Measurements from ENCODE around the gene TSHZ1. TPM values are rescaled to one million over a fixed set of nuclear protein-coding genes. Genes with fewer than 3 reads are reported as not detected.

Gene TSHZ1
- total RNA-seq, 1 donor from 2014 or later, result 4.8 TPM

DNA sequence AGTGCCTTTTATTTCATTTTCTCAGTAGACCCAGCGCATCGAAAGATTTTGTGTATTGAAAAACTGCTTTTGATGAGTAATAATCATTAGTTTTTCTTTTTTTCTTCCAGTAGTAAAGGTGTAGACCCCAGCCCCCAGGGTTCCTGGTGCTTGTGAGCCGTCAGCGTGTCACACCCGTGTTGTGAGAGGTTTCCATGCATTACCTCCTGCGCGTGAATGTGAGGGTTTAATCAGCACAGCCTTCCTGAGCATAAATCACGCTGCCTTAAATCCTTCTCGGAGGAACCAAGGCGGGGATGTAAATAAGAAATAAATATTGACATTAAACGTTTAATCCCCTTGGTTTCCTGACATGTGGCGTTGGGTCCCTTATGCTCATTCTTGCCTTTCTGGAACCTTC is 24.3 kb downstream of the TSHZ1 start:
- Histone ChIP-seq H3K4me3 (ENCODE audit: low read depth, low read length) (no peak overlapping the region), H3K36me3 (ENCODE audit: control insufficient read depth, insufficient read depth, low read length) (no peaks in the 10 kb centered on the region), H3K27me3 (ENCODE audit: control insufficient read depth, insufficient read depth, low read length) (no peaks in the 10 kb centered on the region)
- TF ChIP-seq, protein P1, sequence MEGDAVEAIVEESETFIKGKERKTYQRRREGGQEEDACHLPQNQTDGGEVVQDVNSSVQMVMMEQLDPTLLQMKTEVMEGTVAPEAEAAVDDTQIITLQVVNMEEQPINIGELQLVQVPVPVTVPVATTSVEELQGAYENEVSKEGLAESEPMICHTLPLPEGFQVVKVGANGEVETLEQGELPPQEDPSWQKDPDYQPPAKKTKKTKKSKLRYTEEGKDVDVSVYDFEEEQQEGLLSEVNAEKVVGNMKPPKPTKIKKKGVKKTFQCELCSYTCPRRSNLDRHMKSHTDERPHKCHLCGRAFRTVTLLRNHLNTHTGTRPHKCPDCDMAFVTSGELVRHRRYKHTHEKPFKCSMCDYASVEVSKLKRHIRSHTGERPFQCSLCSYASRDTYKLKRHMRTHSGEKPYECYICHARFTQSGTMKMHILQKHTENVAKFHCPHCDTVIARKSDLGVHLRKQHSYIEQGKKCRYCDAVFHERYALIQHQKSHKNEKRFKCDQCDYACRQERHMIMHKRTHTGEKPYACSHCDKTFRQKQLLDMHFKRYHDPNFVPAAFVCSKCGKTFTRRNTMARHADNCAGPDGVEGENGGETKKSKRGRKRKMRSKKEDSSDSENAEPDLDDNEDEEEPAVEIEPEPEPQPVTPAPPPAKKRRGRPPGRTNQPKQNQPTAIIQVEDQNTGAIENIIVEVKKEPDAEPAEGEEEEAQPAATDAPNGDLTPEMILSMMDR (IDR thresholded peaks at IDR 0.05; ENCODE audit: insufficient read depth, low read length, poor library complexity, severe bottlenecking), result no peak
- DNase-seq (ENCODE audit: low read depth), result no peak

DNA sequence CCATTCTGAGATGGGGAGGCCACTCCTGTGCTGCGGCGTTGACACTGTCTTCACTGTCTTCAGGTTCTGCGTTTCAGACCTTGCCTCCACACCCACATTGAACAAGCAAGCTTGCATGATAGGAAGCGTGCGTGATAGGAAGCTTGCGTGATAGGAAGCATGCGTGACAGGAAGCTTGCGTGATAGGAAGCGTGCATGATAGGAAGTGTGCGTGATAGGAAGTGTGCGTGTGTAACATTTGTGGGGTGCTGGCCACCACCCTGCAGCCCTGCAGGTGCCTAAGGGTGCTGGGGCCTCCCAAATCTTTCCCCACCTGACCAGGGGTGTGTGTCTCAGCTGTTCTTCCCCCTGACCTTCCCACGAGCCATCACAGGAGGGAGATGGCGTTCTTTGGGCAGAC is 25.3 kb downstream of the TSHZ1 start:
- Histone ChIP-seq H3K4me3 (ENCODE audit: low read depth, low read length) (no peak overlapping the region), H3K27me3 (ENCODE audit: control insufficient read depth, insufficient read depth, low read length) (no peaks in the 10 kb centered on the region), H3K36me3 (ENCODE audit: control insufficient read depth, insufficient read depth, low read length) (no peaks in the 10 kb centered on the region)
- TF ChIP-seq, protein P1 (IDR thresholded peaks at IDR 0.05; ENCODE audit: insufficient read depth, low read length, poor library complexity, severe bottlenecking), result no peak
- DNase-seq (ENCODE audit: low read depth), result no peak

DNA sequence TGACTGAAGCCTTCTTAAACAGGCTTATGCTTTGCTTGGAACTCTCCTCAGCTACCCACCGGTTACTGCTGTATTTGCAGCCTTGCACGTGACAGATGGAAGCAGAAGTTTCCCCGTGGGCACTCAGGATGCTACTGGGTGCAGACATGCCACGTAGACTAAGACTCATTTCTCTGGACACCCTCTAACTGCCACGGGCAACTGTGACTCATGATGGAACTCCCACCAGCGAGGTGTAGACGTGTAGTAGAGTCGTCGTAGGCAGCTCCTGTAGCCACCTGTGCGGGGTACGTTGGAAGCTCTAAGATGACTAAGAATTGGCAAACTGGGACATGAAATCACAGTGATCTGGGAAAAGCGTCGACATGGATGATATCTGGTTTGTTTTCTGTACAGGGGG is 27.5 kb downstream of the TSHZ1 start:
- TF ChIP-seq, protein P1 (IDR thresholded peaks at IDR 0.05; ENCODE audit: insufficient read depth, low read length, poor library complexity, severe bottlenecking), result no peak
- DNase-seq (ENCODE audit: low read depth), result no peak
- Histone ChIP-seq H3K36me3 (ENCODE audit: control insufficient read depth, insufficient read depth, low read length) (no peaks in the 10 kb centered on the region), H3K4me3 (ENCODE audit: low read depth, low read length) (no peak overlapping the region), H3K27me3 (ENCODE audit: control insufficient read depth, insufficient read depth, low read length) (no peaks in the 10 kb centered on the region)

DNA sequence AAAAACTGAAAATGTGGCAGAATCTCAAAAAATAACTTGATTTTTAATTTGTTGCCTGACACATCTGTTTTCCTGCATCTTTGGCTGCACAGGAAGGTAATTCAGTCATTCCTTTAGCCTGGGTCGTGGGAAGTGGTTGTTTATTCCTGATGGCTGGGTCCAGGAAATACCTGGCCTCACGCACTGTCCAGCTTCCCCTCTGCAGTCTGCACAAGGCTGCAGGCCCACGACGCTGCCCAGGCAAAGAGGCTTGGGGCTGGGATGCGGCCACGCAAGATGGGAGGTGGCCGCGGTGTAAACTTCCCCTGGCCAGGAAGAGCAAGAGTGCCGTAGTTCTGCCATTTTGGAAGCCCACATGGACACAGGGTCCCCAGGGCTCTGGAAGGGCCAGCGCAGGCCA is 28.2 kb downstream of the TSHZ1 start:
- no peak for DNase-seq (ENCODE audit: low read depth)
- no peaks in the 10 kb centered on the region for H3K36me3 ChIP-seq (ENCODE audit: control insufficient read depth, insufficient read depth, low read length)
- TF ChIP-seq, protein P1 (IDR thresholded peaks at IDR 0.05; ENCODE audit: insufficient read depth, low read length, poor library complexity, severe bottlenecking), result no peak
- no peaks in the 10 kb centered on the region for H3K27me3 ChIP-seq (ENCODE audit: control insufficient read depth, insufficient read depth, low read length)
- no peak overlapping the region for H3K4me3 ChIP-seq (ENCODE audit: low read depth, low read length)

DNA sequence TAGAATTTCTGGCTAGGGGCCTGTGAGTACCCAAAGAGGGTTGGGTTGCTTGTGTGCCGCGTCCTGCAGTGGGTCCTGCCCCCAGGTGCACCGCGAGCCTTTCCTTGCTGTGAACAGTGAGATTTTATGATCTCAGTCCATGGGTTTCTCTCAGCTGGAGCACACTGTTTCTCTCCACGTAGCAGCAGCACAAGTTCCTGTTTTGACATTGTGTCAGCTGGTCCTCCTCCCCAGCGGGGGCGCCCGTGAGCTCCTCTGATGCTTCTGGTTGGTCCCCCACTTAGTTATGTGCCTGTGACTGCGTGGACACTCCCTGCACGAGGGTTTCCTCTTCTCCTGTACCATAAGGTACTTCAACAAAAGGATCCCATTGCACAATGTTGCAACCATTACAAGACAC is 29.8 kb downstream of the TSHZ1 start:
- TF ChIP-seq, protein P1 (IDR thresholded peaks at IDR 0.05; ENCODE audit: insufficient read depth, low read length, poor library complexity, severe bottlenecking), result no peak
- no peaks in the 10 kb centered on the region for H3K27me3 ChIP-seq (ENCODE audit: control insufficient read depth, insufficient read depth, low read length)
- H3K36me3 ChIP-seq (ENCODE audit: control insufficient read depth, insufficient read depth, low read length), result no peaks in the 10 kb centered on the region
- no peak for DNase-seq (ENCODE audit: low read depth)
- H3K4me3 ChIP-seq (ENCODE audit: low read depth, low read length), result no peak overlapping the region

DNA sequence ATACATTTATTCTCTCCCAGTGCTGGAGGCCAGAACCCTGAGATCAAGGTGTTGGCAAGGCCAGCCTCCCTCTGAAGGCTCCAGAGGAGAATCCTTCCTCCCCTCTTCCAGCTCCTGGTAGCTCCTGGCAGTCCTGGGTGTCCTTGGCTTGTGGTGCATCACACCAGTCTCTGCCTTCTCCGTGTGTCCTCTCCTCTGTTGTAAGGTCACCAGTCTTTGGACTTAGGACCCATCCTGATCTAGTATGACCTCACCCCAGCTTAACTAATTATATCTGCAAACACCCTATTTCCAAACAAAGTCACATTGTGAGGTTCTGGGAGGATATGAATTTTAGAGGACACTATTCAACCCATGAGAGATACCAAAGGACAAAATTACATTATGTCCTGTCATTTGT is 31.1 kb downstream of the TSHZ1 start:
- TF ChIP-seq, protein P1 (IDR thresholded peaks at IDR 0.05; ENCODE audit: insufficient read depth, low read length, poor library complexity, severe bottlenecking), result no peak
- no peaks in the 10 kb centered on the region for H3K27me3 ChIP-seq (ENCODE audit: control insufficient read depth, insufficient read depth, low read length)
- H3K36me3 ChIP-seq (ENCODE audit: control insufficient read depth, insufficient read depth, low read length), result no peaks in the 10 kb centered on the region
- no peak for DNase-seq (ENCODE audit: low read depth)
- no peak overlapping the region for H3K4me3 ChIP-seq (ENCODE audit: low read depth, low read length)

Measured in kidney epithelial cell (primary cell).